Stimulated activated naive B cell treated with anti-CD40 and anti-IgM and Interleukin-4, amounts not matched to agents 10 μg/mL and 1 μg/mL and 100 μg/mL, for 72 hours (primary cell): Measurements from ENCODE around the gene ADGRL2.
"Not testable (repeated sequence)": the region's sequence is repeated elsewhere in the genome, so short reads cannot be mapped to it uniquely, and the experiment has no call there.

ENCODE experiments used
- ATAC-seq, 2 donors: fragments of 150-1000 bp; cut with Tn5 transposase; replicated peaks; 2 replicates each; pipeline ENCODE4 v1.10.0; 2021; ENCODE audit warnings: moderate library complexity in 1 of 2
- DNase-seq: peaks from one replicate; pipeline ENCODE4 v3.0.0; 2021
- H3K27ac Mint-ChIP-seq: one replicate; pipeline ENCODE4 v1.8.0; 2022; ENCODE audit warnings: mild to moderate bottlenecking, mixed read lengths
- H3K27me3 Mint-ChIP-seq, 2 donors: one replicate each; pipeline ENCODE4 v1.8.0; 2022; ENCODE audit warnings: mixed read lengths in 2 of 2
- H3K36me3 Mint-ChIP-seq, 2 donors: one replicate each; pipeline ENCODE4 v1.8.0; 2022; ENCODE audit warnings: mixed read lengths in 2 of 2, mild to moderate bottlenecking in 1 of 2
- H3K4me1 Mint-ChIP-seq, 2 donors: one replicate each; pipeline ENCODE4 v1.8.0; 2022; ENCODE audit warnings: mixed read lengths in 2 of 2, mild to moderate bottlenecking in 1 of 2
- H3K4me3 Mint-ChIP-seq, 2 donors: one replicate each; pipeline ENCODE4 v1.8.0; 2022; ENCODE audit warnings: mild to moderate bottlenecking in 2 of 2, mixed read lengths in 2 of 2, moderate library complexity in 1 of 2
- H3K9me3 Mint-ChIP-seq, 2 donors: one replicate each; pipeline ENCODE4 v1.8.0; 2022; ENCODE audit warnings: mixed read lengths in 2 of 2, mild to moderate bottlenecking in 1 of 2

ADGRL2 gene

GRCh38 chr1:81885291-81885690 lies 84.6 kb downstream of the ADGRL2 start:
- Mint-ChIP-seq H3K27me3 (no peaks in the 10 kb centered on the region), H3K27ac (no peak overlapping the region), H3K9me3 (peaks cover 0 to 2% of the 10 kb centered on the region in 2 donors), H3K4me3 (no peak overlapping the region), H3K36me3 (no peaks in the 10 kb centered on the region), H3K4me1 (no peaks in the 10 kb centered on the region)
- ATAC-seq (no peak), DNase-seq (no peak)

- not testable (repeated sequence) for H3K4me1 Mint-ChIP-seq, H3K27me3 Mint-ChIP-seq, H3K36me3 Mint-ChIP-seq, H3K4me3 Mint-ChIP-seq, DNase-seq, H3K9me3 Mint-ChIP-seq, ATAC-seq, H3K27ac Mint-ChIP-seq
These were observed 85.6 kb downstream of the ADGRL2 start for GRCh38 chr1:81886292-81886691.

GRCh38 chr1:81887421-81888144 lies 86.8 kb downstream of the ADGRL2 start:
- H3K4me3 Mint-ChIP-seq, result no peak overlapping the region
- H3K36me3 Mint-ChIP-seq, result no peaks in the 10 kb centered on the region
- no peaks in the 10 kb centered on the region for H3K9me3 Mint-ChIP-seq
- H3K4me1 Mint-ChIP-seq, result no peaks in the 10 kb centered on the region
- H3K27me3 Mint-ChIP-seq, result no peaks in the 10 kb centered on the region
- ATAC-seq, result no peak
- DNase-seq, result no peak
- H3K27ac Mint-ChIP-seq, result no peak overlapping the region

- DNase-seq (no peak), ATAC-seq (no peak)
- Mint-ChIP-seq H3K27ac (no peak overlapping the region), H3K4me1 (no peaks in the 10 kb centered on the region), H3K4me3 (no peak overlapping the region), H3K9me3 (no peaks in the 10 kb centered on the region), H3K27me3 (no peaks in the 10 kb centered on the region), H3K36me3 (no peaks in the 10 kb centered on the region)
These were observed 88.4 kb downstream of the ADGRL2 start for GRCh38 chr1:81889166-81889565.

- Mint-ChIP-seq H3K27ac (no peak overlapping the region), H3K9me3 (no peaks in the 10 kb centered on the region), H3K4me3 (no peak overlapping the region), H3K4me1 (no peaks in the 10 kb centered on the region), H3K36me3 (no peaks in the 10 kb centered on the region), H3K27me3 (no peaks in the 10 kb centered on the region)
- no peak for ATAC-seq
- DNase-seq, result no peak
These were observed 94.1 kb downstream of the ADGRL2 start for GRCh38 chr1:81894867-81895266.

GRCh38 chr1:81899214-81899821 lies 98.6 kb downstream of the ADGRL2 start:
- DNase-seq, result no peak
- Mint-ChIP-seq H3K27ac (no peak overlapping the region), H3K4me1 (no peaks in the 10 kb centered on the region), H3K36me3 (no peaks in the 10 kb centered on the region), H3K9me3 (peaks cover 0 to 3% of the 10 kb centered on the region in 2 donors), H3K4me3 (no peak overlapping the region), H3K27me3 (no peaks in the 10 kb centered on the region)
- ATAC-seq, result no peak

- Mint-ChIP-seq H3K27ac (no peak overlapping the region), H3K27me3 (no peaks in the 10 kb centered on the region), H3K9me3 (no peaks in the 10 kb centered on the region), H3K4me1 (no peaks in the 10 kb centered on the region), H3K36me3 (no peaks in the 10 kb centered on the region), H3K4me3 (no peak overlapping the region)
- ATAC-seq (no peak), DNase-seq (no peak)
These were observed 106.8 kb downstream of the ADGRL2 start for GRCh38 chr1:81907575-81907974.

- Mint-ChIP-seq H3K9me3 (no peaks in the 10 kb centered on the region), H3K27me3 (no peaks in the 10 kb centered on the region), H3K27ac (no peak overlapping the region), H3K4me1 (no peaks in the 10 kb centered on the region), H3K4me3 (no peak overlapping the region), H3K36me3 (no peaks in the 10 kb centered on the region)
- ATAC-seq, result no peak
- no peak for DNase-seq
These were observed 111.6 kb downstream of the ADGRL2 start for GRCh38 chr1:81912383-81912782.

- no peaks in the 10 kb centered on the region for H3K4me1 Mint-ChIP-seq
- ATAC-seq (no peak), DNase-seq (no peak)
- H3K36me3 Mint-ChIP-seq, result no peaks in the 10 kb centered on the region
- H3K4me3 Mint-ChIP-seq, result no peak overlapping the region
- no peaks in the 10 kb centered on the region for H3K27me3 Mint-ChIP-seq
- no peak overlapping the region for H3K27ac Mint-ChIP-seq
- no peaks in the 10 kb centered on the region for H3K9me3 Mint-ChIP-seq
These were observed 115.2 kb downstream of the ADGRL2 start for GRCh38 chr1:81915937-81916336.

GRCh38 chr1:81920245-81920740 lies 119.6 kb downstream of the ADGRL2 start:
- H3K27me3 Mint-ChIP-seq, result no peaks in the 10 kb centered on the region
- no peaks in the 10 kb centered on the region for H3K36me3 Mint-ChIP-seq
- H3K27ac Mint-ChIP-seq, result no peak overlapping the region
- DNase-seq (no peak), ATAC-seq (no peak)
- no peak overlapping the region for H3K4me3 Mint-ChIP-seq
- H3K9me3 Mint-ChIP-seq, result no peaks in the 10 kb centered on the region
- no peaks in the 10 kb centered on the region for H3K4me1 Mint-ChIP-seq

- no peak overlapping the region for H3K27ac Mint-ChIP-seq
- ATAC-seq (no peak), DNase-seq (no peak)
- no peaks in the 10 kb centered on the region for H3K4me1 Mint-ChIP-seq
- H3K36me3 Mint-ChIP-seq, result no peaks in the 10 kb centered on the region
- H3K27me3 Mint-ChIP-seq, result no peaks in the 10 kb centered on the region
- H3K9me3 Mint-ChIP-seq, result no peaks in the 10 kb centered on the region
- no peak overlapping the region for H3K4me3 Mint-ChIP-seq
These were observed 120.2 kb downstream of the ADGRL2 start for GRCh38 chr1:81920886-81921285.

- ATAC-seq (no peak), DNase-seq (no peak)
- no peaks in the 10 kb centered on the region for H3K27me3 Mint-ChIP-seq
- H3K36me3 Mint-ChIP-seq, result no peaks in the 10 kb centered on the region
- H3K27ac Mint-ChIP-seq, result no peak overlapping the region
- H3K4me1 Mint-ChIP-seq, result no peaks in the 10 kb centered on the region
- H3K9me3 Mint-ChIP-seq, result no peaks in the 10 kb centered on the region
- no peak overlapping the region for H3K4me3 Mint-ChIP-seq
These were observed 120.6 kb downstream of the ADGRL2 start for GRCh38 chr1:81921344-81921743.

GRCh38 chr1:81921851-81922462 lies 121.2 kb downstream of the ADGRL2 start:
- Mint-ChIP-seq H3K27me3 (no peaks in the 10 kb centered on the region), H3K4me3 (no peak overlapping the region), H3K9me3 (no peaks in the 10 kb centered on the region), H3K36me3 (no peaks in the 10 kb centered on the region), H3K27ac (no peak overlapping the region), H3K4me1 (no peaks in the 10 kb centered on the region)
- DNase-seq (no peak), ATAC-seq (no peak)

- no peak overlapping the region for H3K27ac Mint-ChIP-seq
- no peaks in the 10 kb centered on the region for H3K4me1 Mint-ChIP-seq
- DNase-seq, result no peak
- H3K4me3 Mint-ChIP-seq, result no peak overlapping the region
- ATAC-seq, result no peak
- H3K36me3 Mint-ChIP-seq, result no peaks in the 10 kb centered on the region
- no peaks in the 10 kb centered on the region for H3K9me3 Mint-ChIP-seq
- no peaks in the 10 kb centered on the region for H3K27me3 Mint-ChIP-seq
These were observed 122.2 kb downstream of the ADGRL2 start for GRCh38 chr1:81922955-81923354.

- no peak overlapping the region for H3K27ac Mint-ChIP-seq
- H3K4me3 Mint-ChIP-seq, result no peak overlapping the region
- no peaks in the 10 kb centered on the region for H3K9me3 Mint-ChIP-seq
- ATAC-seq (no peak), DNase-seq (no peak)
- H3K36me3 Mint-ChIP-seq, result no peaks in the 10 kb centered on the region
- no peaks in the 10 kb centered on the region for H3K4me1 Mint-ChIP-seq
- H3K27me3 Mint-ChIP-seq, result no peaks in the 10 kb centered on the region
These were observed 128.4 kb downstream of the ADGRL2 start for GRCh38 chr1:81929106-81929505.
